Trophoblast cell (in vitro differentiated cells and primary cell): ENCODE results near the gene ANTXR1.
"Not testable (repeated sequence)": the region's sequence is repeated elsewhere in the genome, so short reads cannot be mapped to it uniquely, and the experiment has no call there.

Source experiments
- DNase-seq, 2 donors: peaks; one replicate each; pipeline ENCODE4 v3.0.0-alpha.2; 2016
- H2AFZ ChIP-seq: 2 replicates; pipeline ENCODE4 v1.6.1; 2013; ENCODE audit warnings: low read length, moderate library complexity, mild to moderate bottlenecking; ENCODE audit not compliant: insufficient read depth, poor library complexity
- H2AK5ac ChIP-seq: 2 replicates; pipeline ENCODE4 v1.6.1; 2013; ENCODE audit warnings: mild to moderate bottlenecking, low read length
- H2BK120ac ChIP-seq: 2 replicates; pipeline ENCODE4 v1.6.1; 2013; ENCODE audit warnings: low read length, mild to moderate bottlenecking, moderate library complexity; ENCODE audit not compliant: insufficient read depth, poor library complexity
- H2BK12ac ChIP-seq: 2 replicates; pipeline ENCODE4 v1.6.1; 2013; ENCODE audit warnings: mild to moderate bottlenecking, low read length, moderate library complexity
- H2BK5ac ChIP-seq: 2 replicates; pipeline ENCODE4 v1.6.1; 2013; ENCODE audit warnings: low read length, low read depth, moderate library complexity, mild to moderate bottlenecking; ENCODE audit not compliant: poor library complexity
- H3K14ac ChIP-seq: 2 replicates; pipeline ENCODE4 v1.6.1; 2013; ENCODE audit warnings: mild to moderate bottlenecking, low read length
- H3K18ac ChIP-seq: 2 replicates; pipeline ENCODE4 v1.6.1; 2013; ENCODE audit warnings: mild to moderate bottlenecking, low read length
- H3K23ac ChIP-seq: 2 replicates; pipeline ENCODE4 v1.6.1; 2013; ENCODE audit warnings: low read length
- H3K27ac ChIP-seq: 2 replicates; pipeline ENCODE4 v1.5.1; 2013; ENCODE audit warnings: low read depth, mild to moderate bottlenecking, inconsistent platforms, low read length, moderate library complexity
- H3K27me3 ChIP-seq: 2 replicates; pipeline ENCODE4 v1.6.1; 2013; ENCODE audit warnings: inconsistent platforms, mild to moderate bottlenecking, low read length, moderate library complexity; ENCODE audit not compliant: insufficient read depth
- H3K36me3 ChIP-seq, 2 experiments: 1 replicate in 1 of 2; 2 replicates in 1 of 2; pipeline ENCODE4 v1.6.1; 2013; ENCODE audit warnings: low read length in 2 of 2, mild to moderate bottlenecking in 2 of 2, moderate library complexity in 1 of 2; ENCODE audit not compliant: insufficient read depth in 2 of 2, control insufficient read depth in 1 of 2
- H3K4ac ChIP-seq: 2 replicates; pipeline ENCODE4 v1.6.1; 2013; ENCODE audit warnings: low read depth, mild to moderate bottlenecking, low read length, moderate library complexity
- H3K4me1 ChIP-seq, 2 experiments: 1 replicate in 1 of 2; 2 replicates in 1 of 2; pipeline ENCODE4 v1.6.1; 2013; ENCODE audit warnings: low read length in 2 of 2, mild to moderate bottlenecking in 2 of 2, moderate library complexity in 1 of 2; ENCODE audit not compliant: insufficient read depth in 2 of 2, control insufficient read depth in 1 of 2
- H3K4me2 ChIP-seq: 2 replicates; pipeline ENCODE4 v1.6.1; 2013; ENCODE audit warnings: inconsistent platforms, mild to moderate bottlenecking, low read length, moderate library complexity
- H3K4me3 ChIP-seq: 2 replicates; pipeline ENCODE4 v1.5.1; 2013; ENCODE audit warnings: mild to moderate bottlenecking, low read depth, low read length, inconsistent platforms
- H3K79me1 ChIP-seq: one replicate; pipeline ENCODE4 v1.6.1; 2013; ENCODE audit warnings: low read length
- H3K79me2 ChIP-seq: 2 replicates; pipeline ENCODE4 v1.6.1; 2013; ENCODE audit warnings: low read length, mild to moderate bottlenecking; ENCODE audit not compliant: control insufficient read depth, insufficient read depth, poor library complexity
- H3K9ac ChIP-seq: 2 replicates; pipeline ENCODE4 v1.6.1; 2013; ENCODE audit warnings: mild to moderate bottlenecking, low read length
- H3K9me3 ChIP-seq: 2 replicates; pipeline ENCODE4 v1.6.1; 2013; ENCODE audit warnings: low read depth, mild to moderate bottlenecking, control low read depth, inconsistent platforms, low read length; ENCODE audit not compliant: insufficient read depth
- H4K12ac ChIP-seq: 2 replicates; pipeline ENCODE4 v1.6.1; 2013; ENCODE audit warnings: low read depth, mild to moderate bottlenecking, low read length, moderate library complexity
- H4K8ac ChIP-seq: 2 replicates; pipeline ENCODE4 v1.6.1; 2013; ENCODE audit warnings: low read depth, mild to moderate bottlenecking, low read length, moderate library complexity
- H4K91ac ChIP-seq: one replicate; pipeline ENCODE4 v1.6.1; 2013; ENCODE audit warnings: low read depth, mild to moderate bottlenecking, low read length, moderate library complexity
- WGBS: extraction: QIAGEN DNeasy Blood & Tissue Kit; methylation state at CpG from one replicate; pipeline ENCODE4 v1.1.7; 2013; ENCODE audit warnings: missing lambda C conversion rate; ENCODE audit not compliant: insufficient read length, insufficient coverage; ENCODE audit errors: extremely low coverage; 5-methylcytosine and 5-hydroxymethylcytosine counted together

The ANTXR1 gene

GRCh38 chr2:69225933-69226332 is 213.0 kb downstream of the ANTXR1 start:
- no peak overlapping the region for H2AFZ ChIP-seq
- no peak overlapping the region for H3K4ac ChIP-seq
- H3K27me3 ChIP-seq = no peaks in the 10 kb centered on the region
- no peaks in the 10 kb centered on the region for H3K79me1 ChIP-seq
- no peak overlapping the region for H3K18ac ChIP-seq
- no CpG with 5 or more reads among the region's 2 CpGs for WGBS
- no peak overlapping the region for H3K23ac ChIP-seq
- no peak overlapping the region for H4K8ac ChIP-seq
- no peak overlapping the region for H3K27ac ChIP-seq
- no peak for DNase-seq
- H3K9ac ChIP-seq = no peak overlapping the region
- H3K4me1 ChIP-seq = no peaks in the 10 kb centered on the region
- H3K36me3 ChIP-seq = no peaks in the 10 kb centered on the region
- H3K79me2 ChIP-seq = no peaks in the 10 kb centered on the region
- no peak overlapping the region for H3K14ac ChIP-seq
- no peak overlapping the region for H3K4me3 ChIP-seq
- no peak overlapping the region for H4K12ac ChIP-seq
- H2AK5ac ChIP-seq = no peak overlapping the region
- H2BK5ac ChIP-seq = no peak overlapping the region
- no peak overlapping the region for H3K4me2 ChIP-seq
- H2BK120ac ChIP-seq = no peak overlapping the region
- no peaks in the 10 kb centered on the region for H3K9me3 ChIP-seq
- no peak overlapping the region for H2BK12ac ChIP-seq
- no peak overlapping the region for H4K91ac ChIP-seq

- H3K14ac ChIP-seq = no peak overlapping the region
- peaks cover 0 to 2% of the 10 kb centered on the region in 2 experiments for H3K36me3 ChIP-seq
- H3K27me3 ChIP-seq = no peaks in the 10 kb centered on the region
- no peak overlapping the region for H2AK5ac ChIP-seq
- no peak overlapping the region for H4K91ac ChIP-seq
- H4K12ac ChIP-seq = no peak overlapping the region
- no peak overlapping the region for H2BK12ac ChIP-seq
- no peak overlapping the region for H2BK5ac ChIP-seq
- no peak overlapping the region for H3K18ac ChIP-seq
- WGBS = no CpG with 5 or more reads among the region's 3 CpGs
- H3K4me3 ChIP-seq = no peak overlapping the region
- no peak overlapping the region for H3K23ac ChIP-seq
- no peak for DNase-seq
- H3K79me2 ChIP-seq = no peaks in the 10 kb centered on the region
- no peak overlapping the region for H2AFZ ChIP-seq
- H3K27ac ChIP-seq = no peak overlapping the region
- H3K9me3 ChIP-seq = no peaks in the 10 kb centered on the region
- H2BK120ac ChIP-seq = no peak overlapping the region
- H3K4me1 ChIP-seq = no peaks in the 10 kb centered on the region
- no peak overlapping the region for H3K4ac ChIP-seq
- H3K4me2 ChIP-seq = no peak overlapping the region
- H3K9ac ChIP-seq = no peak overlapping the region
- no peaks in the 10 kb centered on the region for H3K79me1 ChIP-seq
- no peak overlapping the region for H4K8ac ChIP-seq
Observed at GRCh38 chr2:69226903-69227302, 213.9 kb downstream of the ANTXR1 start.

- no peak overlapping the region for H3K4me3 ChIP-seq
- H3K18ac ChIP-seq = no peak overlapping the region
- no peak overlapping the region for H3K14ac ChIP-seq
- H3K36me3 ChIP-seq = peaks cover 0 to 2% of the 10 kb centered on the region in 2 experiments
- H2BK12ac ChIP-seq = no peak overlapping the region
- no peak overlapping the region for H3K4me2 ChIP-seq
- H3K27ac ChIP-seq = no peak overlapping the region
- H4K12ac ChIP-seq = no peak overlapping the region
- H2BK5ac ChIP-seq = no peak overlapping the region
- no peaks in the 10 kb centered on the region for H3K9me3 ChIP-seq
- no peak overlapping the region for H2AFZ ChIP-seq
- H3K4me1 ChIP-seq = no peaks in the 10 kb centered on the region
- H3K23ac ChIP-seq = no peak overlapping the region
- no peak overlapping the region for H2AK5ac ChIP-seq
- DNase-seq = no peak
- no peaks in the 10 kb centered on the region for H3K79me1 ChIP-seq
- H4K8ac ChIP-seq = no peak overlapping the region
- H3K79me2 ChIP-seq = no peaks in the 10 kb centered on the region
- no peak overlapping the region for H3K9ac ChIP-seq
- H3K4ac ChIP-seq = no peak overlapping the region
- H4K91ac ChIP-seq = no peak overlapping the region
- H2BK120ac ChIP-seq = no peak overlapping the region
- H3K27me3 ChIP-seq = no peaks in the 10 kb centered on the region
Observed at GRCh38 chr2:69227716-69228115, 214.7 kb downstream of the ANTXR1 start.

- H2AFZ ChIP-seq, H4K91ac ChIP-seq, H3K27ac ChIP-seq, H2BK12ac ChIP-seq, H4K12ac ChIP-seq, H2AK5ac ChIP-seq, H3K18ac ChIP-seq, H3K79me1 ChIP-seq, H3K4me2 ChIP-seq, H3K4me1 ChIP-seq, H4K8ac ChIP-seq, H3K79me2 ChIP-seq, H3K14ac ChIP-seq, DNase-seq, H3K4me3 ChIP-seq, H2BK120ac ChIP-seq, H2BK5ac ChIP-seq, H3K23ac ChIP-seq, H3K36me3 ChIP-seq, H3K9me3 ChIP-seq, H3K9ac ChIP-seq, H3K27me3 ChIP-seq, H3K4ac ChIP-seq: not testable (repeated sequence)
- WGBS = no CpG with 5 or more reads among the region's 1 CpG
Observed at GRCh38 chr2:69230946-69231345, 218.0 kb downstream of the ANTXR1 start.
